SK-N-MC (cell line): ENCODE data around the gene CREB5.

Experiments used
- EZH2 ChIP-seq: fragments of 200-600 bp; sonication (generic); IDR thresholded peaks from one replicate; pipeline ENCODE4 v1.6.1; 2017; ENCODE audit warnings: antibody characterized with exemption
- POLR2AphosphoS5 ChIP-seq: IDR thresholded peaks from 2 replicates; pipeline ENCODE4 v1.6.1; 2012; ENCODE audit warnings: mild to moderate bottlenecking, low read depth, low read length, borderline replicate concordance

- TF ChIP-seq EZH2 (no peak), POLR2AphosphoS5 (no peak)
Measured at GRCh38 chr7:28792858-28793257, 380.5 kb downstream of the CREB5 start.
